MCF 10A (cell line): ENCODE data around the gene SLC12A5. TPM values are rescaled to one million over a fixed set of nuclear protein-coding genes. Genes with fewer than 3 reads are reported as not detected.

ENCODE experiments used
- BruUV-seq: library from RNA; stranded (reverse); fragments of 400-500 nt; replicated peaks from 2 replicates; lab custom pipeline; 2021; lab: Mats Ljungman, UMichigan
- CTCF ChIA-PET: fragments of 300-600 bp; sonication (Branson Sonifier 250); formaldehyde crosslinking; extraction: SDS; loops from one replicate; lab custom pipeline; 2021; ENCODE audit warnings: antibody characterized with exemption, inconsistent platforms; lab: Yijun Ruan, JAX
- POLR2A ChIA-PET: fragments of 300-600, 350-650 bp; sonication (Branson Sonifier 250); formaldehyde crosslinking; extraction: SDS; loops from one replicate; lab custom pipeline; 2020; ENCODE audit warnings: antibody characterized with exemption, inconsistent platforms; lab: Yijun Ruan, JAX
- DNase-seq: peaks from one replicate; pipeline ENCODE4 v3.0.0-alpha.2; 2018; ENCODE audit not compliant: unreplicated experiment
- H3K27ac Mint-ChIP-seq: one replicate; pipeline ENCODE4 v1.8.0; 2022; ENCODE audit warnings: mild to moderate bottlenecking, low read depth, mixed read lengths; ENCODE audit not compliant: unreplicated experiment
- H3K27me3 Mint-ChIP-seq: one replicate; pipeline ENCODE4 v1.8.0; 2022; ENCODE audit warnings: mixed read lengths; ENCODE audit not compliant: insufficient read depth, unreplicated experiment
- H3K36me3 Mint-ChIP-seq: one replicate; pipeline ENCODE4 v1.8.0; 2022; ENCODE audit warnings: mild to moderate bottlenecking, moderate library complexity, mixed read lengths; ENCODE audit not compliant: insufficient read depth, unreplicated experiment
- H3K4me1 Mint-ChIP-seq: one replicate; pipeline ENCODE4 v1.8.0; 2022; ENCODE audit warnings: mixed read lengths; ENCODE audit not compliant: insufficient read depth, unreplicated experiment
- H3K4me3 Mint-ChIP-seq: one replicate; pipeline ENCODE4 v1.8.0; 2022; ENCODE audit warnings: mild to moderate bottlenecking, moderate library complexity, mixed read lengths; ENCODE audit not compliant: unreplicated experiment
- H3K9me3 Mint-ChIP-seq: one replicate; pipeline ENCODE4 v1.8.0; 2022; ENCODE audit warnings: mixed read lengths; ENCODE audit not compliant: unreplicated experiment
- CTCF ChIP-seq: fragments of 200-600 bp; IDR thresholded peaks from one replicate; pipeline ENCODE4 v1.8.0; 2022; ENCODE audit warnings: antibody characterized with exemption, mild to moderate bottlenecking; ENCODE audit not compliant: unreplicated experiment
- intact Hi-C: fragments of 100-400 bp; cut with micrococcal nuclease; formaldehyde crosslinking; loops from 2 replicates; pipeline ENCODE4 v1.14.1; 2022
- total RNA-seq: library from RNA; stranded (reverse); gene quantifications from 2 replicates; pipeline ENCODE4 v1.2.3, GENCODE V29; 2022

Gene SLC12A5
- total RNA-seq, 1 experiment from 2014 or later: 0.75 TPM

GRCh38 chr20:46053416-46053815 lies 24.4 kb downstream of the SLC12A5 start:
- intact Hi-C loops: no loop called here
- POLR2A ChIA-PET: no interaction called here
- no peak overlapping the region for H3K4me3 Mint-ChIP-seq
- no peak for TF ChIP-seq CTCF
- no peaks in the 10 kb centered on the region for H3K4me1 Mint-ChIP-seq
- no peaks in the 10 kb centered on the region for H3K36me3 Mint-ChIP-seq
- BruUV-seq: no TSS peak
- H3K9me3 Mint-ChIP-seq: no peaks in the 10 kb centered on the region
- no peak overlapping the region for H3K27ac Mint-ChIP-seq
- DNase-seq: no peak
- peaks cover 31% of the 10 kb centered on the region for H3K27me3 Mint-ChIP-seq
- CTCF ChIA-PET: interaction anchor here (0.6 kb wide), 1 partner anchor 196 kb away, joined by 3 read pairs; no protein-coding TSS in a partner anchor

GRCh38 chr20:46054606-46055005 lies 25.6 kb downstream of the SLC12A5 start:
- Mint-ChIP-seq H3K9me3 (no peaks in the 10 kb centered on the region), H3K4me3 (no peak overlapping the region), H3K36me3 (peaks cover under 1% of the 10 kb centered on the region), H3K4me1 (no peaks in the 10 kb centered on the region), H3K27ac (no peak overlapping the region), H3K27me3 (peaks cover 19% of the 10 kb centered on the region)
- no TSS peak for BruUV-seq
- TF ChIP-seq CTCF: no peak
- intact Hi-C loops: no loop called here
- ChIA-PET POLR2A (no interaction called here), CTCF (no interaction called here)
- DNase-seq: no peak

- BruUV-seq: no TSS peak
- Mint-ChIP-seq H3K27me3 (peaks cover 12% of the 10 kb centered on the region), H3K36me3 (peaks cover 7% of the 10 kb centered on the region), H3K27ac (no peak overlapping the region), H3K4me1 (no peaks in the 10 kb centered on the region), H3K4me3 (no peak overlapping the region), H3K9me3 (no peaks in the 10 kb centered on the region)
- no peak for TF ChIP-seq CTCF
- no peak for DNase-seq
- CTCF ChIA-PET: interaction anchor here (0.6 to 1.1 kb wide), 2 partner anchors 11 to 68 kb away, joined by 3 read pairs; no protein-coding TSS in a partner anchor
- POLR2A ChIA-PET: no interaction called here
- intact Hi-C loops: no loop called here
Measured at GRCh38 chr20:46055269-46055668, 26.3 kb downstream of the SLC12A5 start.

GRCh38 chr20:46056027-46056833 lies 27.2 kb downstream of the SLC12A5 start:
- no peak overlapping the region for H3K4me3 Mint-ChIP-seq
- ChIA-PET POLR2A (no interaction called here), CTCF (interaction anchor here (0.6 to 1.3 kb wide), 3 partner anchors 10 to 69 kb away, joined by 3 read pairs; no protein-coding TSS in a partner anchor)
- no peaks in the 10 kb centered on the region for H3K9me3 Mint-ChIP-seq
- intact Hi-C loops: no loop called here
- H3K27me3 Mint-ChIP-seq: peaks cover 12% of the 10 kb centered on the region
- no TSS peak for BruUV-seq
- DNase-seq: no peak
- H3K4me1 Mint-ChIP-seq: no peaks in the 10 kb centered on the region
- TF ChIP-seq CTCF: no peak
- H3K36me3 Mint-ChIP-seq: peaks cover 13% of the 10 kb centered on the region
- H3K27ac Mint-ChIP-seq: no peak overlapping the region
